Bronchial epithelial cell (primary cell): ENCODE data around the gene MRPL45. TPM values are rescaled to one million over a fixed set of nuclear protein-coding genes. Genes with fewer than 3 reads are reported as not detected.

ENCODE experiments used
- DNase-seq: peaks from one replicate; pipeline ENCODE4 v3.0.0-alpha.2; 2010; ENCODE audit warnings: low read depth
- FAIRE-seq: peaks from 2 replicates; lab custom pipeline; 2011; peaks lifted over from hg19 to GRCh38; lab: Jason Lieb, UNC
- H3K27me3 ChIP-seq: 2 replicates; pipeline ENCODE4 v1.5.1; 2011; ENCODE audit warnings: low read length; ENCODE audit not compliant: control insufficient read depth, insufficient read depth
- H3K36me3 ChIP-seq: 2 replicates; pipeline ENCODE4 v1.5.1; 2011; ENCODE audit warnings: low read length; ENCODE audit not compliant: control insufficient read depth, insufficient read depth
- H3K4me3 ChIP-seq: 2 replicates; pipeline ENCODE4 v1.5.1; 2011; ENCODE audit warnings: mild to moderate bottlenecking, low read depth, low read length, control low read depth
- total RNA-seq: library from RNA; depleted of rRNA; stranded (reverse); fragments of >200 nt; gene quantifications from 2 replicates; pipeline ENCODE4 v1.2.1, GENCODE V29; 2014
- TF ChIP-seq, protein P1 (sequence below): IDR thresholded peaks from 2 replicates; pipeline ENCODE4 v1.5.1; 2011; ENCODE audit warnings: mild to moderate bottlenecking, moderate library complexity, low read length, control low read depth, inconsistent platforms; ENCODE audit not compliant: insufficient read depth, severe bottlenecking

MRPL45 gene
- total RNA-seq, 1 donor from 2014 or later, result 23.7 TPM

DNA sequence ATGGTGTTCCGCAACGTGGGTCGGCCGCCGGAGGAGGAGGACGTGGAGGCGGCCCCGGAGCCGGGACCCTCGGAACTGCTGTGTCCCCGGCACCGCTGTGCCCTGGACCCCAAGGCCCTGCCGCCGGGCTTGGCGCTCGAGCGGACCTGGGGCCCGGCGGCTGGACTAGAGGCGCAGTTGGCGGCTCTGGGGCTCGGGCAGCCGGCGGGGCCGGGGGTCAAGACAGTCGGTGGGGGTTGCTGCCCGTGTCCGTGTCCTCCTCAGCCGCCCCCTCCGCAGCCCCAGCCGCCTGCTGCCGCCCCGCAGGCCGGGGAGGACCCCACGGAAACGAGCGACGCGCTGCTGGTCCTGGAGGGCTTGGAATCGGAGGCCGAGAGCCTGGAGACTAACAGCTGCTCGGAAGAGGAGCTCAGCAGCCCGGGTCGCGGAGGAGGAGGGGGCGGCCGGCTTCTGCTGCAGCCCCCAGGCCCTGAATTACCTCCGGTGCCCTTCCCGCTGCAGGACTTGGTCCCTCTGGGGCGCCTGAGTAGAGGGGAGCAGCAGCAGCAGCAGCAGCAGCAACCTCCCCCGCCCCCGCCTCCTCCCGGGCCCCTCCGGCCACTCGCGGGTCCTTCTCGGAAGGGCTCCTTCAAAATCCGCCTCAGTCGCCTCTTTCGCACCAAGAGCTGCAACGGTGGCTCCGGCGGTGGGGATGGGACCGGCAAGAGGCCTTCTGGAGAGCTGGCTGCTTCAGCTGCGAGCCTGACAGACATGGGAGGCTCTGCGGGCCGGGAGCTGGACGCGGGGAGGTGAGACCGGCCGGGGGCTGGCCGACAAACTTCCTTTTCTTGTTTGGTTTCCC, 55.5 kb downstream of the MRPL45 start:
- TF ChIP-seq, protein P1, sequence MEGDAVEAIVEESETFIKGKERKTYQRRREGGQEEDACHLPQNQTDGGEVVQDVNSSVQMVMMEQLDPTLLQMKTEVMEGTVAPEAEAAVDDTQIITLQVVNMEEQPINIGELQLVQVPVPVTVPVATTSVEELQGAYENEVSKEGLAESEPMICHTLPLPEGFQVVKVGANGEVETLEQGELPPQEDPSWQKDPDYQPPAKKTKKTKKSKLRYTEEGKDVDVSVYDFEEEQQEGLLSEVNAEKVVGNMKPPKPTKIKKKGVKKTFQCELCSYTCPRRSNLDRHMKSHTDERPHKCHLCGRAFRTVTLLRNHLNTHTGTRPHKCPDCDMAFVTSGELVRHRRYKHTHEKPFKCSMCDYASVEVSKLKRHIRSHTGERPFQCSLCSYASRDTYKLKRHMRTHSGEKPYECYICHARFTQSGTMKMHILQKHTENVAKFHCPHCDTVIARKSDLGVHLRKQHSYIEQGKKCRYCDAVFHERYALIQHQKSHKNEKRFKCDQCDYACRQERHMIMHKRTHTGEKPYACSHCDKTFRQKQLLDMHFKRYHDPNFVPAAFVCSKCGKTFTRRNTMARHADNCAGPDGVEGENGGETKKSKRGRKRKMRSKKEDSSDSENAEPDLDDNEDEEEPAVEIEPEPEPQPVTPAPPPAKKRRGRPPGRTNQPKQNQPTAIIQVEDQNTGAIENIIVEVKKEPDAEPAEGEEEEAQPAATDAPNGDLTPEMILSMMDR, result no peak
- H3K36me3 ChIP-seq, result no peaks in the 10 kb centered on the region
- no peaks in the 10 kb centered on the region for H3K27me3 ChIP-seq
- FAIRE-seq, result no peak
- no peak for DNase-seq
- H3K4me3 ChIP-seq, result peak overlapping the region; percentile 64

DNA sequence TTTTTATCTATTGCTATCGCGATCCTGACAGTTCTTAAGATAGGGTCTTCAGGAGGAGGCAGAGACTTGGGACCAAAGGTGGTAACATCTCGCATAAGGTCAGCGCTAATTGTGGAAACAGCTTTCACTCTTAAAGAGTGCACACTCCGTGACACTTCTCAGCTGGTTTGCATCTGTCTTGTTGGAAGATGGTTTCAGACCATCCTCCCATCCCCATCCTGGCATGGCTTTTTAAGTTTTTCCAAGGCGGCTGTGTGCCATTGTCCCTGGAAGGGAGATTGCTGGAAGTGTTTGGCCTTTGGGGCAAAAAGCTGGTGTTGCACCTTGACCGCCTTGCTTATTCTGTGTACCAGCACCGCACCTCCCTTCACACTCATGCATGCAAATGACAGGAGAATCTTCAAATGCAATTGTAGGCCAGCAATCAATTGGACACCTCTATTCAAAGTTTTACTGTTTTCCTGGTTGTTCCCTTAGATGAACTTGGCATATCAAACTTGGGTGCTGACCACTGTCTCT, 56.2 kb downstream of the MRPL45 start:
- Histone ChIP-seq H3K36me3 (no peaks in the 10 kb centered on the region), H3K27me3 (no peaks in the 10 kb centered on the region), H3K4me3 (peak overlapping the region; percentile 64)
- FAIRE-seq, result no peak
- peak; percentile 7 for DNase-seq
- TF ChIP-seq, protein P1, result no peak

DNA sequence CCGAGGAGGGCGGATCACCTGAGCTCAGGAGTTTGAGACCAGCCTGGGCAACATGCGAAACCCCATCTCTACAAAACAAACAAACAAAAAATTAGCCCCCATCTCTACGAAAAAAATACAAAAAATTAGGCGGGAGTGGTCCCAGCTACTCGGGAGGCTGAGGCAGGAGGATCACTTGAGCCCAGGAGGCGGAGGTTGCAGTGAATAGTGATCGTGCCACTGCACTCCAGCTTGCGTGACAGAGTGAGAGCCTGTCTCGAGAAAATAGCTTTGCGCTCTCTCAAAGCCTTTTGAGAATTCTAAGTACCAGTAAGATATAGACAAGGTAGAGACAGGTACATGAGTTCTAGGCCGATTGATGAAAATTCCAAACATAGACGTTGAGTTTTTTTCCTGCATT, 56.7 kb downstream of the MRPL45 start:
- TF ChIP-seq, protein P1, result no peak
- no peak for DNase-seq
- Histone ChIP-seq H3K4me3 (no peak overlapping the region), H3K36me3 (no peaks in the 10 kb centered on the region), H3K27me3 (no peaks in the 10 kb centered on the region)
- no peak for FAIRE-seq

DNA sequence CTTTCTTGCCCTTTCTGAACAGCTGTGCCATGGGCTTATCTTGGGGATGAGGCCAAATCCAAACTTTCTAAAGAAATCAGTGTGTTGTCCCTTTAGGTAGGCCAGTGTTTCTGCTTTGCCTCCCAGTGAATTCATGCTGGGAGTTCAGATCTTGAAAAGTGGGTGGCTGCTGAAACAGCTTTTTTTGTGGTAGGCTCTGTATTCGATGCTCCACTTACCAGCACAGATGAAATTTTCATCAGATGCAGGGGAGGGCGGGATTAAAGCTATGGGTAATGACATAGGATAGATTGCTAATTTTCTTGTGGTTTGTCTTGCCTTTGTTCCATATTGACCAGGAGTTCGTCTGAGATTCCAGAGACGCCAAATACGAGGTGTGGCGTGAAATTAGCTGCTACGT, 57.5 kb downstream of the MRPL45 start:
- Histone ChIP-seq H3K27me3 (no peaks in the 10 kb centered on the region), H3K4me3 (no peak overlapping the region), H3K36me3 (no peaks in the 10 kb centered on the region)
- no peak for FAIRE-seq
- TF ChIP-seq, protein P1, result no peak
- no peak for DNase-seq

DNA sequence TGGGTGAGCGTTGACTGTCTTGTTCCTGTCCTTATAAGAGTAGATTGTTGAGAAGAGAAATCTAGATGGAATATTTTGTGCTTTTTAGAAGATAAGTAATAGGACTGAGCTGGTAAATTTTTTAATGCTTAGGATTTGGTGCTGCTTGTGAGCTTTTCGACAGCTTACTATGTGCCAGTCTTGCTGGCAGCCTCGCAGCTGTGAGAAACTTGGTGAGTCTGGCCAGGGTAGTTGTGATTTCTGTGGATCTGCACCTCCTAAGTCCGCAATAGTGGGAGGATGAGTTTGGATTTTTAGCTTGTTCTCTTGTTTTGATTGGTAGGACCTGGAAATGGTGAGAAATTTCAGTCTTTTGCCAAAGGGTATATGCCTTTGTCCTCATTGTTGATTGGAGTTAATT, 58.3 kb downstream of the MRPL45 start:
- no peak overlapping the region for H3K4me3 ChIP-seq
- DNase-seq, result no peak
- H3K36me3 ChIP-seq, result no peaks in the 10 kb centered on the region
- no peak for FAIRE-seq
- TF ChIP-seq, protein P1, result no peak
- no peaks in the 10 kb centered on the region for H3K27me3 ChIP-seq
